ENCODE measurements around the gene PARN. TPM values are rescaled to one million over a fixed set of nuclear protein-coding genes. Genes with fewer than 3 reads are reported as not detected.

Gene PARN
- total RNA-seq, 1 experiment from 2014 or later, result 25.9 TPM

Other genes starting within 250 kb of the PARN start
- 163 and 167 TPM in 2 replicates for gene BFAR, start 2.7 kb upstream of the PARN start, total RNA-seq (2014; rRNA removed; shearing (Covaris generic); ENCODE audit: low replicate concordance)
- not detected in 2 replicates for gene PLA2G10, start 64.0 kb upstream of the PARN start, total RNA-seq (2014; rRNA removed; shearing (Covaris generic); ENCODE audit: low replicate concordance)
- gene NPIPA3, start 73.2 kb upstream of the PARN start, total RNA-seq (2014; rRNA removed; shearing (Covaris generic); ENCODE audit: low replicate concordance), result 0.74 TPM in 1 of 2 replicates, not detected in the other
- 0.74 TPM in 1 of 2 replicates, not detected in the other for gene NPIPA2, start 112.3 kb upstream of the PARN start, total RNA-seq (2014; rRNA removed; shearing (Covaris generic); ENCODE audit: low replicate concordance)
- 87.7 and 130 TPM in 2 replicates for gene NOMO1, start 203.5 kb upstream of the PARN start, total RNA-seq (2014; rRNA removed; shearing (Covaris generic); ENCODE audit: low replicate concordance)

Data from Caki2 (cell line).